RPMI7951 (cell line): ENCODE results near the gene GALNT17. TPM values are rescaled to one million over a fixed set of nuclear protein-coding genes. Genes with fewer than 3 reads are reported as not detected.
"Not testable (repeated sequence)": the region's sequence is repeated elsewhere in the genome, so short reads cannot be mapped to it uniquely, and the experiment has no call there.

Experiments used
- DNase-seq: peaks from one replicate; pipeline ENCODE4 v3.0.0-alpha.2; 2012; ENCODE audit warnings: low read depth
- total RNA-seq: library from RNA; depleted of rRNA; stranded (reverse); fragments of >200 nt; shearing (Covaris generic); gene quantifications from 2 replicates; pipeline ENCODE4 v1.2.3, GENCODE V29; 2014

GALNT17 gene
- total RNA-seq, 1 experiment from 2014 or later = not detected

DNA sequence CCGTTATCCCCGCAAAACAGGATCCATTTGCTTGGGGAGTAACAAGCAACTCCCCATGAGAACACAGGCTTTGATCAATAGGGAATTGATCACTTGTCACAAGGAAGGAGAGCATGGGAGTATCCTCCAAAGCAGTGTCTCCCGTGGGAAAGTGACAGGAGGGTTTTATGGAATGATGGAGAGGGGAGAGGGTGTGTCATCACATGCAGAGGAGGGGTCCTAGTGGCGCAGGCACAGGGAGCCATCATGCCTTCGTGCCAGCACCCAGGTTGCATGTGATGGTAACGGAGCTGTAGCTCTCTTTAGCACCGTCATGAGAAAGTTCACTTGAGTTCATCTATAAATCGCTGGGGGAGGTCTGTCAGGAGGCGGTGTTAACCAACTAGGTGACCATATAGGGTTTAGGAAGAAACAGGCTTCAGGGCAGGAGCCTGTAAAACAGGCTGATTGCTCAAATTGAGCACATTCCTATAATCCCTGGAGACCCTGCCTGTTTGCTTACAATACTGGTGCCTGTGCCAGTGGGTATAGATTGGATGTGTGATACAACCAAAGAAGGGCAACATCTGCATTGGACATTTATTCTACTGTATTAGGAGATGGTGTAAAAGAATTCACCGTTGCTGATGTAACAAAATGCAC is 428.5 kb downstream of the GALNT17 start:
- DNase-seq = no peak

DNA sequence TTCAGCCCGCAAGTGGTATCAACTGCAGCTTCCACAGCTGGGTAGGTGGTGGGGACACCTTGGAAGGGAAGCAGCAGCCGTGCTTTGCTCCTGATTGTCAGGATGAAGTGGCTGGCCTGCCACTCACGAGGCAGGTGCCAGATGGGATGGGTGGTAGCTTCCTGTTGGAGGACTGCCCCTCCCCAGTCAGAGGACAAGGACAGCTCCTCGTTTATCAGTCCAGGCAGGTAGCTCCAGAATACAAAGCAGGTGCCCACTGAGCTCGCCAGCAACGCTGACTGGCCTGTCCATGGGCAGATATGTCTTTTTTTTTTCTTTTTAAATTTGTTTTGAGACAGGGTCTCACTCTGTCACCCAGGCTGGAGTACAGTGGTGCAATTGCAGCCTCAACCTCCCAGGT is 431.3 kb downstream of the GALNT17 start:
- DNase-seq = no peak

- no peak for DNase-seq
These were observed 434.4 kb downstream of the GALNT17 start for GRCh38 chr7:71566376-71566775.

DNA sequence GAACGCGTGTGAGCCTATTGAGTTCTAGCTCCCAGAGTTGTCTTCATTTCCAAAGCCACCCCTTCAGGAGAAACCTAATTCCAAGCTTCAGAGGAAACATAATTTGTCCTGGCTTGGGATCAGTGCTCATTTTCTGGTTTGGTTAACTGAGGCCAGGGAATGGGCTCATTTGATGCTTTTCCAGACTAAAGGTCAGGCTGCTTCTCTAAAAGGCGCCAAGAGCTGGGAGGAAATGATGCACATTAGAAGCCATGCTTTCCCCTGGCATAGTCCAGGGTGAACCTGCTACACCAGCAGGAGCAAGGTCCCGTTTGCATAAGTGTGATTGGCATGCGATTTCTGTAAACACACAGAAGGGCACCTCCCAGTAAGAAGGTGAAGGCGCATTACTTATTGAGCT is 435.0 kb downstream of the GALNT17 start:
- no peak for DNase-seq

- no peak for DNase-seq
These were observed 442.4 kb downstream of the GALNT17 start for GRCh38 chr7:71574153-71574860.

- DNase-seq = no peak
These were observed 448.1 kb downstream of the GALNT17 start for GRCh38 chr7:71580027-71580426.

- no peak for DNase-seq
These were observed 452.3 kb downstream of the GALNT17 start for GRCh38 chr7:71584256-71584655.

- DNase-seq = no peak
These were observed 459.9 kb downstream of the GALNT17 start for GRCh38 chr7:71591876-71592275.

DNA sequence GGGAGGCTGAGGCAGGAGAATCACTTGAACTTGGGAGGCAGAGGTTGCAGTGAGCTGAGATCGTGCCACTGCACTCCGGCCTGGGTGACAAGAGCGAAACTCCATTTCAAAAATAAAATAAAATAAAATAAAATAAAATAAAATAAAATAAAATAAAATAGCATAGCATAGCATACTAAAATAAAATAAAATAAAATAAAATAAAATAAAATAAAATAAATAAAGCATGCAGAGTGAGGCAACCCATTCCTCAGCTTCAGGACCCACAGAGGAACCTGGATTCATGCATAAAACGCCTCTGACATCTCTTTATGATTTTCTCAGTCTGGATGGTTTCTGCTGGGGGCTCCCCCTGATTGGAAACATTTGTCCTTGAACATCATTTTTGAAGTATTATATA is 460.4 kb downstream of the GALNT17 start:
- not testable (repeated sequence) for DNase-seq

DNA sequence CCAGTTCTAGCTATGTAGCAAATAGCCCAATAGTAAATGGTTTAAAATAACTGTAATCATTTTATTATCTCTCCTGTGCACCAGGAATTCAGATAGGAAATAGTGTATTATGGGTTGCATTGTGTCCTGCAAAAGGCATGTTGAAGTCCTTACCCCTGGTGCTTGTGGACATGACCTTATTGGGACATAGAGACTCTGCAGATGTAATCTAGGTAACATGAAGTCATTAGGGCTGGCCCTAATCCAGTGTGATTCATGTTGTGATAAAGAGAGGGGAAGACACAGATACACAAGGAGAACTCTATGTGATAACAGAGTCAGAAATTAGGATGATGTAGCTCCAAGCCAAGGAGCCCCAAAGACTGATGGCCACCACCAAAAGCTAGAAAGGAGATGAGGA is 462.8 kb downstream of the GALNT17 start:
- peak; percentile 56 for DNase-seq

DNA sequence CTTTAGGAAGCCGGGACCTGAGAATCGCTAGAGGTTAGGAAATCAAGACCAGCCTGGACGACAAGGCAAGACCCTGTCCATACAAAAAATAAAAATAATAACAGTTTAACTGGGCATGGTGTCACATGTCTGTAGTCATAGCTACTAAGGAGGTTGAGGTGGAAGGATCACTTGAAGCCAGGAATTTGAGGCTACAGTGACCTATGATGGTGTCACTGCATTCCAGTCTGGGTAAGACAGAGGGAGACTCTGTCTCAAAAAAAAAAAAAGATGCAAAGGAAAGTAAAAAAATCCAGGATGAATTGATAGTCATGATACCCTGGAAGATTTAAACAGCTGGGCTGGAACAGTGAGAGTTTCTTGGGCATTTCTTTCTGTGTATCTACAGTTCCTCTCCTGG is 463.2 kb downstream of the GALNT17 start:
- DNase-seq = peak; percentile 46

DNA sequence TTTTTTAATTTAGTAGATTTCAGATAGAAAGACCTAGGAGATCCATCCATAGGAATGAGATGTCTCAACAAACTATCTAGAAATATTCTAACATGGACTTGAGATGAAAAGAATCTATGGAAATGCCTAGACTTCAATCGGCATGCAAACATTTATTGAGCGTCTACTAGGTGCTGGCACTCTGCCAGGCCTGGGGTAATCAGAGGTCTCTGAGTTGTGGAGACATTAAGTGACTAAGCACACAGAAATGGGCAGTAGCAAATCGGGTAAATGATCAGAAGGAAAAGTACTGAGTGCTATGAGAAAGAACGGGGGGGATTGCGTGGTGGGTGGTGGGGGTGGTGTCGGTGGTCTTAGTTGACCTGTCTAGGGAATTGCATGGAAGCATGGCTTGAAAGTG is 466.6 kb downstream of the GALNT17 start:
- DNase-seq = peak; percentile 21

- DNase-seq = peak; percentile 71
These were observed 469.9 kb downstream of the GALNT17 start for GRCh38 chr7:71601851-71602250.

GRCh38 chr7:71604818-71605414 is 473.0 kb downstream of the GALNT17 start:
- no peak for DNase-seq

DNA sequence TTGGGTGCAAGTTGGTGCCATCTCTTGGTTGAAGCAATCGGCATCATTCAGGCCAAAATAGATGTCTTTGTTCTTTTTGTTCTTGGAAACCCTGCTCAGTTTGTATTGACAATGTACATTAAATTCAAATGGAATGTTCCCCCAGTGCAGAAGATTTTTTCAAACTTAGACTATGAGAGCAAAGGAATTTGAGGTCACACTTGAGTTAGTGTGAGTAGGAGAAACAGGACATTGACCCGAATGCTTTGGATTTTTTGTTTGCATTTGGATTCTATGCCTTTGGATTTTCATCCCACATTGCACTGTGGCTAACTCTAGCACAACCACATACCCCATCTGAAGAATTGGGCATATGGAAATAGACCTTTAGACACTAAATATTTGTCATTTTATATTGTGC is 480.0 kb downstream of the GALNT17 start:
- no peak for DNase-seq

GRCh38 chr7:71612911-71613310 is 481.0 kb downstream of the GALNT17 start:
- DNase-seq = peak; percentile 47

- peak; percentile 81 for DNase-seq
These were observed 481.4 kb downstream of the GALNT17 start for GRCh38 chr7:71613313-71613712.

DNA sequence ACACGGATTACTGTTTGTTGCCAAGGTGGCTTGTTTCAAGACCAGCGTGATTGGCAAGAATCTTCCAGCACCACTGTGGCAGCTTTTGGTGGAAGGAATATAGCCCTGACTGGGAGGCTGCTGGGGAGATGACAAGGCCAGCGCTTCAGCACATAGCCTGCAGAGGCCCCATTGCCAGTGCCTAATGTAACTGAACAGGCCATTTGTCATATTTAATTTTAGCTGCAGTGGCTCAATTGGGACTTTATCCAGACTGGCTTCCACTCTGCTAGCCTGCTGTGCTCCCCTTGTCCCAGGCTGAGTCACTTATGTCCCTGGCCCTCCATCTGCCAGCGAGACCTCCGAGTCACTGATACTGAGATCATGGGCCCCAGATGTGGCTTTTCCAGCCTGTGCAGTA is 483.1 kb downstream of the GALNT17 start:
- peak; percentile 69 for DNase-seq

- no peak for DNase-seq
These were observed 484.3 kb downstream of the GALNT17 start for GRCh38 chr7:71616217-71616616.

- DNase-seq = peak; percentile 80
These were observed 486.3 kb downstream of the GALNT17 start for GRCh38 chr7:71618278-71618677.

GRCh38 chr7:71625545-71625944 is 493.6 kb downstream of the GALNT17 start:
- DNase-seq = no peak

GRCh38 chr7:71626206-71626605 is 494.3 kb downstream of the GALNT17 start:
- DNase-seq = peak; percentile 78

- no peak for DNase-seq
These were observed 495.7 kb downstream of the GALNT17 start for GRCh38 chr7:71627651-71628050.
